PC-3 (cell line): ENCODE data around the gene PREX1. TPM values are rescaled to one million over a fixed set of nuclear protein-coding genes. Genes with fewer than 3 reads are reported as not detected.

Experiments
- ATAC-seq: fragments of 200-7000 bp; cut with Tn5 transposase; 2 replicates; pipeline ENCODE4 v1.9.1; 2020; ENCODE audit warnings: mild to moderate bottlenecking, moderate library complexity
- BruUV-seq: library from RNA; stranded (reverse); fragments of 400-500 nt; replicated peaks from 2 replicates; lab custom pipeline; 2021; lab: Mats Ljungman, UMichigan
- CTCF ChIA-PET: fragments of 300-600 bp; sonication (Branson Sonifier 250); formaldehyde crosslinking; loops from one replicate; lab custom pipeline; 2022; ENCODE audit warnings: antibody characterized with exemption; lab: Charles Lee
- POLR2A ChIA-PET: fragments of 300-600 bp; sonication (Branson Sonifier 250); formaldehyde crosslinking; loops from one replicate; lab custom pipeline; 2022; ENCODE audit warnings: antibody characterized with exemption; ENCODE audit not compliant: unreplicated experiment; lab: Charles Lee
- DNase-seq: peaks from one replicate; pipeline ENCODE4 v3.0.0-alpha.2; 2015
- H2AFZ ChIP-seq: fragments of 300-600 bp; sonication (generic); 2 replicates; pipeline ENCODE4 v1.6.0; 2016; ENCODE audit warnings: antibody characterized with exemption, low read length
- H3F3A ChIP-seq: fragments of 300-600 bp; sonication (generic); one replicate; pipeline ENCODE4 v1.6.0; 2017; ENCODE audit warnings: antibody characterized with exemption, low read length, control low read depth, mild to moderate bottlenecking; ENCODE audit not compliant: unreplicated experiment
- H3K27ac ChIP-seq: fragments of 300-600 bp; sonication (generic); 2 replicates; pipeline ENCODE4 v1.5.1; 2016; ENCODE audit warnings: mild to moderate bottlenecking, low read length
- H3K27me3 ChIP-seq: fragments of 300-600 bp; sonication (generic); 2 replicates; pipeline ENCODE4 v1.6.1; 2016; ENCODE audit warnings: low read length, mixed read lengths
- H3K36me3 ChIP-seq: fragments of 300-600 bp; sonication (generic); 2 replicates; pipeline ENCODE4 v1.6.1; 2016; ENCODE audit warnings: low read depth, mixed run types, low read length, mixed read lengths
- H3K4me1 ChIP-seq: fragments of 300-600 bp; sonication (generic); 2 replicates; pipeline ENCODE4 v1.5.1; 2016; ENCODE audit warnings: low read length; ENCODE audit not compliant: insufficient read depth
- H3K4me2 ChIP-seq: fragments of 300-600 bp; sonication (generic); 2 replicates; pipeline ENCODE4 v1.6.0; 2016; ENCODE audit warnings: low read length
- H3K4me3 ChIP-seq: fragments of 300-600 bp; sonication (generic); 2 replicates; pipeline ENCODE4 v1.5.1; 2016; ENCODE audit warnings: mild to moderate bottlenecking, low read length, mixed read lengths
- H3K79me2 ChIP-seq: fragments of 300-600 bp; sonication (generic); 2 replicates; pipeline ENCODE4 v1.6.1; 2017; ENCODE audit warnings: low read length, mixed read lengths
- H3K9ac ChIP-seq: fragments of 300-600 bp; sonication (generic); 2 replicates; pipeline ENCODE4 v1.6.0; 2016; ENCODE audit warnings: mild to moderate bottlenecking, low read length
- H3K9me2 ChIP-seq: fragments of 300-600 bp; sonication (generic); replicated peaks from 2 replicates; pipeline ENCODE4 v1.6.1; 2016; ENCODE audit warnings: mixed run types, low read length, mixed read lengths
- H3K9me3 ChIP-seq: fragments of 300-600 bp; sonication (generic); 2 replicates; pipeline ENCODE4 v1.6.1; 2016; ENCODE audit warnings: low read length, mixed read lengths
- H4K20me1 ChIP-seq: fragments of 300-600 bp; sonication (generic); 2 replicates; pipeline ENCODE4 v1.6.1; 2016; ENCODE audit warnings: low read length, mixed read lengths
- CTCF ChIP-seq: fragments of 300-600 bp; sonication (generic); conservative IDR thresholded peaks from 2 replicates; pipeline ENCODE4 v1.5.1; 2017; ENCODE audit warnings: antibody characterized with exemption, low read depth, mild to moderate bottlenecking, low read length
- EZH2 ChIP-seq: fragments of 300-600 bp; sonication (generic); IDR thresholded peaks from one replicate; pipeline ENCODE4 v1.6.1; 2017; ENCODE audit warnings: antibody characterized with exemption, mild to moderate bottlenecking, low read length; ENCODE audit not compliant: unreplicated experiment
- EZH2phosphoT487 ChIP-seq: fragments of 300-600 bp; sonication (generic); IDR thresholded peaks from 2 replicates; pipeline ENCODE4 v1.6.1; 2018; ENCODE audit warnings: mild to moderate bottlenecking, antibody characterized with exemption, low read length, borderline replicate concordance
- intact Hi-C: fragments of 100-400 bp; cut with micrococcal nuclease; formaldehyde crosslinking; loops from 2 replicates; pipeline ENCODE4 v1.9.0; 2023
- total RNA-seq: library from RNA; depleted of rRNA; stranded (reverse); fragments of >200 nt; gene quantifications from 2 replicates; pipeline ENCODE4 v1.2.3, GENCODE V29; 2014

Gene PREX1
- total RNA-seq, 1 experiment from 2014 or later, result 22.1 TPM

DNA sequence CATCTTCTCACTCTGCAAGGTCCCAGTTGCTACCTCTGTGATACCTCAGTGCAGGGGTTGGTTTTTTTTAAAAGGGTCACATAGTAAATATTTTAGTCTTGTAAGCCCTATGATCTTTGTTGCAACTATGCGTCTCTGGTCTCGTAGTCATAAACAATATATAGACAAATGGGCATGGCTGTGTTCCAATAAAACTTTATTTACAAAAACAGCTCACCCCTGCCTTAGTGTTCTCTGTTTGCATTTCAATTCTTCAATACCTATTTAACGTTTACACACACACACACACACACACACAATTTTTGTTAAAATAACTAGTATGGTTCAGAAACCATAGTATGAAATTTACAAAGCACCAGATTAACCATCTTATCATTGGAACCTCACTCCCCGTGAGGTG lies 216.8 kb downstream of the PREX1 start:
- Histone ChIP-seq H4K20me1 (no peaks in the 10 kb centered on the region), H2AFZ (no peak overlapping the region), H3K27me3 (peaks cover 34% of the 10 kb centered on the region), H3K36me3 (no peaks in the 10 kb centered on the region), H3K79me2 (no peaks in the 10 kb centered on the region), H3K4me2 (no peak overlapping the region), H3K9me3 (no peaks in the 10 kb centered on the region), H3K4me3 (no peak overlapping the region), H3K9ac (no peak overlapping the region), H3K27ac (no peak overlapping the region), H3K9me2 (no peaks in the 10 kb centered on the region), H3K4me1 (0 out of 2 replicates have a peak, but pooled peaks cover 3% of the 10 kb centered on the region), H3F3A (no peaks in the 10 kb centered on the region)
- ATAC-seq (no peak), DNase-seq (no peak)
- ChIA-PET CTCF (no interaction called here), POLR2A (no interaction called here)
- no TSS peak for BruUV-seq
- TF ChIP-seq EZH2, result no peak
- TF ChIP-seq EZH2phosphoT487, result no peak
- no peak for TF ChIP-seq CTCF
- intact Hi-C loops, result no loop called here

GRCh38 chr20:48609491-48609978 lies 218.3 kb downstream of the PREX1 start:
- DNase-seq (no peak), ATAC-seq (no peak)
- H3K9me2 ChIP-seq, result no peaks in the 10 kb centered on the region
- H4K20me1 ChIP-seq, result no peaks in the 10 kb centered on the region
- ChIA-PET POLR2A (no interaction called here), CTCF (no interaction called here)
- intact Hi-C loops, result no loop called here
- H3K4me2 ChIP-seq, result no peak overlapping the region
- peaks cover 42% of the 10 kb centered on the region for H3K27me3 ChIP-seq
- no peaks in the 10 kb centered on the region for H3K36me3 ChIP-seq
- H2AFZ ChIP-seq, result no peak overlapping the region
- no peak overlapping the region for H3K27ac ChIP-seq
- H3F3A ChIP-seq, result no peaks in the 10 kb centered on the region
- H3K4me3 ChIP-seq, result no peak overlapping the region
- H3K9me3 ChIP-seq, result no peaks in the 10 kb centered on the region
- TF ChIP-seq CTCF, result no peak
- no peaks in the 10 kb centered on the region for H3K79me2 ChIP-seq
- H3K9ac ChIP-seq, result no peak overlapping the region
- no TSS peak for BruUV-seq
- 0 out of 2 replicates have a peak, but pooled peaks cover under 1% of the 10 kb centered on the region for H3K4me1 ChIP-seq

DNA sequence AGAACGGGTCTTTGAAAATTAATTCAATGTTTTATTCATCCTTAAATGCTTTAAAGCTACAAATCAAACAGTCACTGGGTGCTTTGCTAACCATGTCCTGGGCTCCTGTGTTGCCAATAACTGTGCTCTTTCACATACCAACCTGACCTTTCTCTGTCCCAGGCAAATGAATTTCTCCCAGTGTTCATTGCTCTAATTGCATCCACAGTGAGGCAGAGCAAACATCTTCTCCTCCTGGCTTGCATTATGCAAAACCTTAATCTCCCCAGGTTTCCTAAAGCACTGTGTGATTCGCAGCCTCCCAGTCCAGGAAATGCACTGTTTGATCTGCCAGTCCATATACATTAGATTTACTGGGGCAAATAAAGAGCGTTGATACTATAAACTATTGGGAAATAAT lies 219.0 kb downstream of the PREX1 start:
- Histone ChIP-seq H3K9me3 (no peaks in the 10 kb centered on the region), H3K4me1 (no peaks in the 10 kb centered on the region), H2AFZ (no peak overlapping the region), H3K27ac (no peak overlapping the region), H3K36me3 (no peaks in the 10 kb centered on the region), H3K4me2 (no peak overlapping the region), H3F3A (no peaks in the 10 kb centered on the region), H3K9ac (no peak overlapping the region), H4K20me1 (no peaks in the 10 kb centered on the region), H3K79me2 (no peaks in the 10 kb centered on the region), H3K9me2 (no peaks in the 10 kb centered on the region), H3K4me3 (no peak overlapping the region), H3K27me3 (peaks cover 39% of the 10 kb centered on the region)
- TF ChIP-seq EZH2 (no peak), EZH2phosphoT487 (no peak), CTCF (no peak)
- no TSS peak for BruUV-seq
- ATAC-seq (no peak), DNase-seq (no peak)
- intact Hi-C loops, result no loop called here
- ChIA-PET CTCF (no interaction called here), POLR2A (no interaction called here)
